Glomerular visceral epithelial cell (primary cell): ENCODE results near the gene HUNK.

Source experiments
- DNase-seq: peaks from one replicate; pipeline ENCODE4 v3.0.0-alpha.2; 2016; ENCODE audit errors: extremely low spot score

Gene HUNK

DNA sequence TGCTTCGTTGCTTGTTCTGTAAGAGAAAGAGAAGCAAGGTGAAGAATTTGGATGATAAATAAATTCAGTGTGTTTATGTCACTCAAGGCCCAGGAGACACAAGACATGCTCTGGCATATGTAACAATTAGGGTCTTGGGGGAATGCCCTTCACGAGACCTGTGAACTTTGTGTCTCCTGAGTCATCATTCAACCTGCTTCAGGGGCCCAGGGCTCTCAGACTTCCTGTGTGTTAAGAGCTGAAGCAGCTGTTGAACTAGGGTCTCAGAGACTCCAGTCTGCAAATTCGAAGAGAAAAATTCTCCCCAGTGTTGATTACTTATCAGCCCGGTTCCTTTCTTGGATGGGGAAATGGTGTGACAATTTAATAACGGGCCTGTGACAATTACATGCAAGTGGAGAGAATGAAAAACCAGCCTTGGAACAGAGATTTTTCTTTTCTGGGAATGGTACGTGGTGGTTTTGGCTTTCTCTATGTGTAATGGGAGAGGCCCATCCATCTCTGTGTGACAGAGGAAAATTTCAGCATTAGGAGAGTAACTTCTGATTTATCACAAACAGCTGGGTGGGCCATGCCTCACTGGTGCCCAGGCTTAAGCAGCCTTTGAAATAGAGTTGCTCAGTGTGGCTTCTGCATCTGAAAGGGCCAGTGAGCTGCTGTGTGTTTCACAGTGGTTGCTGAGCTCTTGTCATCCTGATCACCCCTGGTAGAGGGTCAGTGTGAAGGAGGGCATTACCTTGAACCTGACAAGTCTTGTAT lies 22.4 kb downstream of the HUNK start:
- no peak for DNase-seq

DNA sequence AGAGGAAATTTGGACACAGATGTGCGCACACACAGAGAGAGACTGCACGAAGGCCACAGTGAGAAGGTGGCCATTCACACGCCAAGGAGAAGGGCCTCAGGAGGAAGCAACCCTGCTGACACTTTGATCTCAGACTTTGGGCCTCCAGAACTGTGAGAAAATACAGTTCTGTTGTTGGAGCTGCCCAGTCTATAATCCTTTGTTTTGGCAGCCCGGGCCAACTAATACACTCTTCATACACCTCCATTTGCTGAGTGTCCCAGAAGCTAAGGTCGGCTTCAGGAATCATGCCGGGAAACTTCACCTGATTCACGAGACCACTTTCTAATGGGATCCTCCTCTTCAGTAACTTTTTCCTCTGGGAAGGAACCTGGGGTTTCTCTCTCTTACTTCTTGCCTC lies 23.2 kb downstream of the HUNK start:
- no peak for DNase-seq

DNA sequence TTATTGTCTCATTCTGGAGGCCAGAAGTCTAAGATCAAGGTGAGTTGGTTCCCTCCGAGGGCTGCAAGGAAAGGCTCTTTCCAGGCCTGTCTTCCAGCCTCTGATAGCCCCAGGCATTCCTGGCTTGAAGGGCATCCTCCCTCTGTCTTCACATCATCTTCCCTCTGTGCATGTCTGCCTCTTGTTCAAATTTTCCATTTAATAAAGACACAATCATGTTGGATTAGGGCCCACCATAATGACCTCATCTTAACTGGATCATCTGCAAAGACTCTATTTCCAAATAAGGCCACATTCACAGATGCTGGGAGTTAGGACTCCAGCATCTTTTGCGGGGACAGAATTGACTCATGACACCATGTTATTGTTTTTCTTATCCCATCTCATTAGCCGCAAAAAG lies 24.5 kb downstream of the HUNK start:
- DNase-seq, result no peak

DNA sequence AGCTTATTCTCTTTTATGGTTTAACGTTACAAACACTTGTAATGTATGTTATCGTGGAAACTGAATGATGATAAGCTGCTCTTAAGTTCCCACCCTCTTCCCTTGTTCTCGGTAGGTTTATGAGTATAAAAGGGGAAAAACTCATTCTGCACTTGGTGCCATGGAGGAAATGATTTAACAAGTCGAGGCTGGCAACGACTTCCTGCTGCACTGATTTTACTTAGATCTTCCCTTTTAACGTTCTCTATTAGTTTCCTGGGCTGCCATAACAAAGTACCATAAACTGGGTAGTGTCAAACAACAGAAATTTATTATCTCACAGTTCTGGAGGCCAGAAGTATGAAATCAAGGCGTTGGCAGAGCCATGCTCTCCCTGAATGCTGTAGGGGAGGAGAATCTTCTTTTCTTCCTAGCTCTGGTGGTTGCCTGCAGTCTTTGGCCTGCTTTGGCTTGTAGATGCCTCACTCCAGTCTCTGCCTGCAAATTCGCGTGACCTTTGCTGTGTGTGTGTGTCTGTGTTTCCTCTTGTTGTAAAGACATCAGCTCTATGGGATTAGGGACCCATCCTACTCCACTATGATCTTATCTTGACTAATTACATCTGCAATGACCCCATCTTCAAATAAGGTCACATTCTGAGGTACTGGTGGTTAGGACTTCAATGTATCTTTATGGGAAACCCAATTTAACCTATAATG lies 26.3 kb downstream of the HUNK start:
- DNase-seq, result no peak

DNA sequence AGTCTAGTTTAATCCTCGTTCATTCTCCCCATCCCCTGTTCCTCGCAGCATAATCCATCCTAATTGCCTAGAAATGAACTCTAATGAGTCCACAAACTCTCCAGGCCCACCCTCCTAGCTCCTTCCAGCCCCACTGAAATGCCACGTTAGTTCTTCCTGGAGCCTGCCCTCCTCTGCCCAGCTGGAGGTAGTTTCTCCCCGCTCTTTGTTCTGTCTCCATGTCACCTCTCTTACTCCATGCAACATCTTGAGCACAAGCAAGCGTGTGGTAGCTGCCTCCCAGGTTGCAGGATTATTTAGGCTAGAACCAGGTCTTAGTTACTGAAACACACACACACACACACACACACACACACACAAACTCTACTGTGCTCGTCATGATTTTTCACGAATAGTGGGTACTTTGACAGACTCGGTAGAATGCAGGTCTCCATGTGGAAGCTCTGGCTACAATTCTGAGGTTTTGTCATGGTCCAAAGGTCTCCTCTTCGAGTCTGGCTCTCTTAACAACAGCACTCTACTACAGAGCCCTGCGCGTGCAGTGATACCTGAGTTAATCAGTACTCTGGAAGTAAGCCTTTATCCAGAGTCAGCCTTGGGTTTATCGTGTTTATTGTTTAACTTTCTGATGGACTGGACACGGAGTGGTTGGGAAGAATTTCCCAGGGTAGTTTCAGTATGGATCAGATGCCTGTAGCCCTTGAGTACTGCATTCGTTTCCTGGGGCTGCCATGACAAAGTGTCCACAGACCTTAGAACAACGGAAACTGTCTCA lies 27.5 kb downstream of the HUNK start:
- no peak for DNase-seq

DNA sequence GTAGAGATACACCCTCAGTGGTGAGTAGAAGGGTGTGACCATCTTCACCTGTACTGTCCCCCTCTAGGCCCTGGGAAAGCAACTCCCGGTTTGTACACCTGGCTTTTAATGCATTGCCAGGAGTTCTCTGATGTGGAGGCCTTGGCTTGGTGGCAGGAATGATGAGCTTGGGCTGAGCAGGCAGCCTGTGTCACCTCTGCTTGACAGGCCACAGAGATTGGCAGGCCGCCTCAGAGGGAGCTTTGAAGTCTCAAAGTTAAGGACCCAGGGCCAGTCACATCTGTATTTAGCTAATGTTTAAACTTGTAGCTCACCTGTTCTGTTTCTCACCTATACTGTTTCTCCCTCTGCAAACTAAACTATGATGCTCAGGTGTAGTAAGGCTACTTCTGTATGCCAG lies 28.5 kb downstream of the HUNK start:
- DNase-seq, result no peak

DNA sequence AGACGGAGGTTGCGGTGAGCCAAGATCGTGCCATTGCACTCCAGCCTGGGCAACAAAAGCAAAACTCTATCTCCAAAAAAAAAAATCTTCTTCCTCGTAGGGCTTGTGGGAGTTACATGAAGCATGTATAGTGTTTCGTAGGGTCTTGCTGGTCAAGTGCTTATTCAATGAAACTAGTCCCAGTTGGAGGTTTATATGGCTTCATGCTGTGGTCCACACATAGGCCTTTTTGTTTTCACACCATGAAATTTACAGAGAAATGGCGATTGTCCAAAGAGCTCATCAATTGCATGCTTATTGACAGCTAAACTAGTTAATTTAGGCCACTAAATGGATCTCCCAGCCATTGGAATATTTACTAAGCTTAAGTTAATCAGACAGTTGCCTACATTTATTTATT lies 29.6 kb downstream of the HUNK start:
- DNase-seq, result no peak

DNA sequence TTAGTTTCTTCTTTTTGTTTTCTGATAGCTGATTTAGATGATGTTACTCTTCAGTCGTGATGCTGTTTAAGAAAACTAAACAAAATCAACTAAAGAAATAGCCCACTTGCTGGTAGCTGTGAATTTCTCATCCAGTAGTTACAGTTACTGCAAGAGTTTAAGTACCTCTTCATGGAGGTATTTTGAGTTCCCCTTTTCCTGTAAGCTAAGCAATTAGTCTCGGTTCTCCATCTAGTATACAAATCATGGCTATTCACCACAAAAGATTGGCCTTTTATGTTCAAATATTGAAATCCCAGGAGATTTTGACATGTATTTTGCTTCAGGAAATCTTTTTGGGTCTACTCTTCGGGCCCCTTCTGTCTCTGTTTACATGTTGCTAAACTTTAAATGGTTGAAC lies 31.1 kb downstream of the HUNK start:
- DNase-seq, result no peak

DNA sequence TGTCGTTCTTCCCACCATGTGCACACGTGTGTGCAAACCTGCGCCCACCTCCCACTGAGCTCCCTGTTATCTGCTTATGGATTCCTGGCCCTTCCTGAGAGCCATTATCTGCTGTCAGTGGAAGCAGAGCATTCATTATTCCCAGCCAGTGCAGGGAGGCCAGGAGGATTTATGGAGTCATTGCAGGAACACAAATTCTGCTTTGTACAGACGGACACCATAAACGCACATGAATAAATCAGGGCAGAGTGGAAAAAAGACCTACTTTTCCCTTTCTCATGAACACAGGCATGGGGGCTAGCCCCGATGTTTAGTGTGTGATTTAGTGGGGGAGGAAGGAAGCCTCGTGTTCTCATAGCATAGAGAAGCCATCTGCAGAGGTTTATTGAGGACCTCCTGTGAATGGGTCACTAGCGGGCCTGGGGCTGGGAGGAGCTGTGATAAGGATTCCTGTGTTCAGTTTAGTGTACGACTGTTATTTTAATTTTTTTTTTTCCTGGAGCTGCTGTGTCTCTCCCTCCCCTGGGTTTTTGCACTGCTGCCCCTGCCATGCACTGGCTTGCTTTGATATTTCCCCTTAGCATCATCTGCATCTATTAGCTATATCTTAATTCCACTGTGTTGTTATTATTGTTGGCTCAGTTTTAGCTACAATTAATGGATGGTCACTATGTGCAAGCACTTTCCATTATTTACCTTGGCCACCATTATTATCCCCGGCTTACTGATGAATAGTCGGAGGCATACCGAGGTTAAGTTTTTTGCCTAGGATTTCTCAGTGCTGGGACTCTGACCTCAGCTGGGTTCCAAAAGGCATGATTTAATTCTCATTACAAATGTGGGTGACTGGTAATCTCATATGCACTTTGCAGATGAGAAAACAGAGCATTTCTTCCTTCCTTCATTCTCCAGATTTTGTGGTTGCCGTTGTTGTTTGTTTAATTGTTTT lies 33.0 kb downstream of the HUNK start:
- no peak for DNase-seq

DNA sequence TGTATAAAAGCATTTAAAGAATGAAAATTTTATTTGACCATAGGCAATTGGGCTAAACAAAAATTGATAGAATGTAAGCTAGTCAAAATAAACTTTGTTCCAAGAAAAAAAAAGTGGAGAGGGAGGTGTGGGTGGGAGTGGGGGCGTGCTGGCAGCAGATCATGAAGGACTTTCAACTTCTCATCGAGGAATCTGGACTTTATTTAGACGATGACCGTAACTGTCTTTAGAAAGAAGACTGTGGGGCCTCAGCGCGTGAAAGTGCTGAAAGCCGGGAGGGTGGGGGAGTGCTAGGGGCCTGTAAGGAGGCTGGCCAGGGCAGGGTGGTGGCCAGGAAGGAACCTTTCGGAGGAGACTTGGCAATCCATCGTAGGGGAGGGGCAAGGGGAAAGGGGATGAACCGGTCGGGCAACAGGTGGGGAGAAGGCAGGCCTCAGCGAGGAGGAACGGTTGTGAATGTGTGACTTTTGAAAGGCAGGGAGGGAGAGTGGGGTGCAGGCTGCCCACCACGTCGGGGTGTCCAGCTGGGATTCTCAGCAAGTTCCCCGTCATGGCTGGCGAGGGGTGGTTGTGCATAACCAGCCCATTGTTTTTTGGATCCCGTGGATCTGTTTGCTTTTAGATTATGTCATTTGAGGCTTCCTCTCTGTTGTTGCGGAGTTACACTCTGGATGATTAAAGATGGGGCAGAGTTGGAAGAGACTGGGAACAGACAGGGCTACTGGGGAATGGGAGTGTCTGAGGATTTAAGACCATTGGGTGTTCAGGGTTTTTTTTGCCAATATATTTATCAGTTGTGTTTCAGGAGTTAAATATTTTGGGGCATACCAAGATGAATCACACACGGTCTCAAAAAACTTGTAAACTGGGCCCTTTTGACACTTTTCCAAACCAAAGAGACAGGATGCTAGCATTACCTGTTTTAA lies 35.5 kb downstream of the HUNK start:
- DNase-seq, result no peak

DNA sequence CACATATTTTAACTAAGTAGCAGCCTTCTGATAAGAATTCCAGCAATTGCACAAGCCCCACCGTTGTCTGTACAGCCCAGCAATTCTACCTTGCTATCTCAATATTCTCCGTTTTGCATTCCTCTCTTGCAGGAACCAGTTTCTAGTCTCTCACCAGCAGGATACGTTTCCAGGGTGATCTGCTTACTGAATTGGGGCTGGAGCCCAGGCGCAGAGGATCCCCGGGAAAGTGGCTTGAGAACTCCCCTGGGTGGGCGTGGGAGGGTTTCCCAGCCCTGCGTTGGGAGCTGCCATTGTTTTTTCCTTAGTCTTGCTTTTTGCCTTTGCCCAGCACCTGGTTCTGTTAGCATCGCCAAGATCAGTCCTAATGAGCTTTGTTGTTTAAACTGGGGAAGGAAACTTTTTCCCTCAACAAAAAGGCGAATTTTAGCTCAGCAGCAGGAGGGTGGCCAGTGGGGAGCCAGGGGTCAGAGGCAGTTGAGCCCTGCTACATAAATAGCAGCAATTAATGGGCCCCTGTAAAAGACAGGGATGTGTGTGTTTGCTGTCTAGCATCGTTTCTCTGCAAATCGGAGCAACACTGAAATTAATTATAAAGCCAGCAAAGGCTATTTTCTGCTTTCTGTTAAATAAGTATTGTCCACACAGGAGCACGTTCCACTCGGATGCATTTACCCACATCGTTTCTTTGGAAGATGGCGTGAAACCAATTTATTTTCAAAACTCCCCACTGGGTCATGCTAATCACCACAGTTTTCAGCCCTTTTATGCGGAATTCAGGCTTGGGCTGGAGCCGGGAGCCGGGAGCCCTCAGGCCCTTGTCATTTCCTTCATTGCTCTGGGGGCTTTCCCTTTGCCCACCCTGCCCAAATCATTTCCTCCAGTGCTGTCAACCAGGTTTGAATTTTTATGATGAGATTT lies 36.6 kb downstream of the HUNK start:
- DNase-seq, result no peak

DNA sequence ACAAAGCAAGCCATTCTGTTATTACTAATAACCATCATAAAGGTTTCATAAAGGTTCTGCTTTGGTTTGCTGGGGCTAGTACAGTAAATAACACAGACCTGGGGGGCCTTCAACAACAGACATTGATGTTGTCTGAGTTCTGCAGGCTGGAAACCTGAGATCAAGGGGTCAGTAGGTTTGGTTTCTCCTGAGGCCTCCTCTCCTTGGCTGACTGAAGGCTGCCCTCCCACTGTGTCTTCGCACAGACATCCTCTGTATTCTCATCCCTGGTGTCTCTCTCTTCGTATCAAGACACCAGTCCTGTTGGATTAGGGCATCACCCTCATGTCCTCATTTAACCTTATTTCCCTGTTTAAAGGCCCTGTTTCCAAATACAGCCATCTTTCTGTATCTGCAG lies 37.3 kb downstream of the HUNK start:
- DNase-seq, result no peak

DNA sequence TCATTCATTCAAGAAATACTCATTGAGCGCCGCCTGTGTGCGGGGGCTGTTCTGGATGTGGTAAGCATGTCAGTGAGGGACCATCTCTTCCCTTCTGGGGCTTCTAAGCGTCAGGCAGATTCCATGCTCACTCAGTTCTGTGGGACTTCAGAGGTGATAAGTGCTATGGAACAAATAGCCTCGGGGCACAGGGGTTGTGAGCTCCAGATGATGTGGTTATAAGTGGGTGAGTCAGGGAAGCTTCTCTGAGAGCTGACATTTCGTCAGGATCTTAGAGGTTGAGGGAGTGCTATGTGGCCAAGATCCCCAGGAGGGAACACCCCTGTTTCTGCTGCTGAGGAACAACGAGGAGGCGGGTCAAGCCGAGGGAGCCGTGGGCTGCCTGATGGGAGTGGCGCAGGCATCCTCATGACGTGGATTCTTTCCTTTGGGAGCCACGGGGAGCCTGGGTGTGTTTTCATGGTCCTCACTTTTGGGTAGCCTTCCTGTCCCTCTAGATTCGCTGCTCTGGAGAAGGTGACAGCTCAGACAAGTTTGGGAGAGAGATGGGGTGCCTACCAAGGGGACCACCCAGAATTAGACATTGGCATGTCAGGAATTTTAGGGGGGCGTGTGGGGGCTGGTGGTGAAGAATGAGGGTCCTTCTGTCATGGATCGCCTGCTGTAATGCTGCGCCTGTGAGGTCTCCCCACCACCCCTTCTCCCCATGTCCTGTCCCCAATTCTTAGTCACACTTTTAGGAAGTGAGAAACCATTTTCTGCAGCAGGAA lies 38.5 kb downstream of the HUNK start:
- DNase-seq, result no peak

DNA sequence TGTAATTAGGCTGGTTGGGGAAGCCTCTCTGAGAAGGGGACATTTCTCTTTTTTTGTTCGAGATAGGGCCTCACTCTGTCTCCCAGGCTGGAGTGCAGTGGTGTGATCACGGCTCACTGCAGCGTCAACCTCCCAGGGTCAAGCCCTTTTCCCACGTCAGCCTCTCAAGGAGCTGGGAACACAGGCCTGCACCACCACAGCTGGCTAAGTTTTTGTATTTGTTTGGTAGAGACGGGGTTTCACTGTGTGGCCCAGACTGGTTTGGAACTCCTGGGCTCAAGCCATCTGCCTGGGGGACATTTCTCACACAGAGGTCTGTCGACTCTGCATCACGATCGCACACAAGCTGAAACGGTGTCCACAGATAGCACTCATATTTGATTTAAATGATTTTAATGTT lies 39.7 kb downstream of the HUNK start:
- DNase-seq, result no peak

DNA sequence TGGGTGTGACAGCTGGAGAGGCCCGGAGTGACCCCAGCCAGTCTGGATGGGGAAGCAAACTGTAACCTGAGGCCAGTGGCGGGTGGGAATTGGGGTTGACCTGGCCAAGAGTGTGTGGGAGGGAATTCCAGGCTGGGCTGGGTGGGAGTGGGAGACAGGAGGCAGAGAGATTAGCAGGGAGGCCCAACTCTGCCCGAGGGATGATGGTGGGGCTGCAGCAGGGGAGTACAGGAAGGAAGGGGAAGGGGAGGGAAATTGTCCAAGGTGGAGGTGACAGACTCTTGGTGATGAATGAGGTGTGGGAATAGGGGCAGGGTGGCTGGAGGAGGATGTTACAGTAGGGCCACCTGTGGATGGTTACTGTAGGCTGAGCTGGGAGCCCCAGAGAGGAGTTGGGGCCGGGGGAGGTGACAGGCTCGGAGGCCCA lies 40.4 kb downstream of the HUNK start:
- no peak for DNase-seq

DNA sequence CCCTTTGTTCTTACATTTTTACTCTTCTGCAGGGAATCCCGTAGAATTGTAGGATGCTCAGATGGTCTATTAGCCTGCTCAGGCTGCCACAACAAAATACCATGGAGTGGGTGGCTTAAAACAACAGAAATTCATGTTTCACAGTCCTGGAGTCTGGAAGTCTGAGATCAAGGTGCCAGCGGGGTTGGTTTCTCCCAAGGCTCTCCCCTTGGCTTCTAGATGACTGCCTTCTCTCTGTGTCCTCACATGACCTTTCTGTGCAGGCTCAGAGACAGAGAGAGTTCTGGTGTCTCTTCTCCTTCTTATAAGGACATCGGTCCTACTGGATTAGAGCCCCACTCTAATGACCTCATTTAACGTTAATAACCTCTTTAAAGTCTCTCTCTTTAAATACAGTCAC lies 41.7 kb downstream of the HUNK start:
- no peak for DNase-seq

DNA sequence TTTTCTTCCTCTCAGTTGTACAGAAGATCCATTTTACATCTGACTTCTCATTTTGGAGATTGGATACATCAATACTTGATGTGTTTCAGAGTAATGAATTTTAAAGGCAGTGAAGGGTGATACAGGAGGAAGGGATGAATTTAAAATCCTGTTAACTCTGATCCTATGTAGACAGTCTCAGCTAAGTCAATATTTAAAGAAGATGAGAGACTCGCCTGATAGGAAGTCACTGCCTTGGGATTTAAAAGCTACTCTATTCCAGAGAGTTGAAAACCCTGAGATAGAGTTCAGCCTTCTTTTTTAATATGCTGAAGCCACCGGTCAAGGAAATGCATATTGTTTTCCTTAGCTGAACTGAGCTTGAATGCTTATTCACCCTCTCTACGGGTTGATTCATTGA lies 42.7 kb downstream of the HUNK start:
- DNase-seq, result no peak

DNA sequence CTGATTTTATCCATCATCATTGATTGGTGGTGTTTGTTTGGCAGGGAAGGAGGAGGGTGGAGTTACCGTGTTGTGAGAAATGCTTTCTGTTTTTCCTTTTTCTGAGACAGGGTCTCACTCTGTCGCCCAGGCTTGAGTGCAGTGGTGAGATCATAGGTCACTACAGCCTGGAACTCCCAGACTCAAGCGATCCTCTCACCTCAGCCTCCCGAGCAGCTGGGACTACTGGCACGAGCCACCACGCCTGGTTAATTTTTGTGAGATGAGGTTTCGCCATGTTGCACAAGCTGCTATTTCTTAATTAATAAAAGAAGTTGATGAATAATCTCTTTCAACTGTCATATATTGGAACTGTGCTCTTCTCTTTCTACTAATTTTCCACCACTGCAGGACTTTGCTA lies 44.3 kb downstream of the HUNK start:
- no peak for DNase-seq
